HepG2 (cell line): ENCODE data around the gene ABCG4. TPM values are rescaled to one million over a fixed set of nuclear protein-coding genes. Genes with fewer than 3 reads are reported as not detected.

Experiments
- ATAC-seq: fragments of 200-7000 bp; cut with Tn5 transposase; 3 replicates; pipeline ENCODE4 v1.9.1; 2020; ENCODE audit warnings: mild to moderate bottlenecking, moderate library complexity
- BruUV-seq: library from RNA; stranded (reverse); fragments of 400-500 nt; replicated peaks from 2 replicates; lab custom pipeline; 2021; lab: Mats Ljungman, UMichigan
- CTCF ChIA-PET: fragments of 300-600 bp; formaldehyde crosslinking; extraction: SDS; loops from one replicate; lab custom pipeline; 2021; ENCODE audit warnings: low total read pairs, inconsistent platforms, low intra/inter-chr PET ratio; lab: Yijun Ruan, JAX
- POLR2A ChIA-PET: fragments of 350-600 bp; sonication (Branson Sonifier 250); formaldehyde crosslinking; loops from one replicate; lab custom pipeline; 2020; ENCODE audit warnings: antibody characterized with exemption, inconsistent platforms; lab: Yijun Ruan, JAX
- DNase-seq: peaks from one replicate; pipeline ENCODE4 v3.0.0-alpha.2; 2015; ENCODE audit warnings: low spot score
- FAIRE-seq: peaks from 3 replicates; lab custom pipeline; 2011; peaks lifted over from hg19 to GRCh38; lab: Jason Lieb, UNC
- H2AFZ ChIP-seq: one replicate; pipeline ENCODE4 v1.6.1; 2011; ENCODE audit warnings: low read length, inconsistent platforms
- H3K27ac ChIP-seq: fragments of 300-600 bp; 3 replicates; pipeline ENCODE4 v1.8.0; 2011; ENCODE audit warnings: mixed run types, mild to moderate bottlenecking, mixed read lengths, low read length, inconsistent platforms; ENCODE audit not compliant: insufficient read depth; ENCODE audit errors: extremely low read length
- H3K27me3 ChIP-seq, 2 experiments: fragments of 200-600 bp in 1 of 2; 2 replicates in 1 of 2; 3 replicates in 1 of 2; pipeline versions ENCODE4 v1.6.0 to v1.8.0; 2011; ENCODE audit warnings: low read length in 2 of 2, mild to moderate bottlenecking in 2 of 2, moderate library complexity in 2 of 2, inconsistent platforms in 1 of 2; ENCODE audit not compliant: insufficient read depth in 2 of 2, control insufficient read depth in 1 of 2
- H3K36me3 ChIP-seq, 2 experiments: fragments of 200-600 bp in 1 of 2; replicated peaks in 1 of 2; 2 replicates in 1 of 2; 3 replicates in 1 of 2; pipeline versions ENCODE4 v1.5.1 to v1.8.0; 2011; ENCODE audit warnings: low read length in 2 of 2, inconsistent platforms in 1 of 2; ENCODE audit not compliant: insufficient read depth in 2 of 2, control insufficient read depth in 1 of 2
- H3K4me1 ChIP-seq: 2 replicates; pipeline ENCODE4 v1.5.1; 2012; ENCODE audit warnings: low read length, inconsistent platforms; ENCODE audit not compliant: insufficient read depth
- H3K4me2 ChIP-seq: 2 replicates; pipeline ENCODE4 v1.6.0; 2011; ENCODE audit warnings: low read depth, low read length, inconsistent platforms
- H3K4me3 ChIP-seq, 3 experiments: fragments of 200-600 bp in 1 of 3; sonication (generic), shearing (Covaris generic) in 1 of 3; replicated peaks in 1 of 3; 2 replicates each; pipeline ENCODE4 v1.5.1; 2011 to 2016; ENCODE audit warnings: low read length in 3 of 3, inconsistent platforms in 2 of 3, low read depth in 2 of 3, mild to moderate bottlenecking in 2 of 3, control low read depth in 1 of 3, mixed read lengths in 1 of 3; ENCODE audit not compliant: insufficient read depth in 1 of 3
- H3K79me2 ChIP-seq: one replicate; pipeline ENCODE4 v1.6.1; 2011; ENCODE audit warnings: low read length, inconsistent platforms; ENCODE audit not compliant: insufficient read depth
- H3K9ac ChIP-seq: 2 replicates; pipeline ENCODE4 v1.6.0; 2011; ENCODE audit warnings: mild to moderate bottlenecking, low read depth, low read length, inconsistent platforms; ENCODE audit not compliant: insufficient read depth
- H3K9me3 ChIP-seq: 2 replicates; pipeline ENCODE4 v1.5.1; 2012; ENCODE audit warnings: mild to moderate bottlenecking, low read length
- H4K20me1 ChIP-seq: 2 replicates; pipeline ENCODE4 v1.6.0; 2011; ENCODE audit warnings: inconsistent platforms, mild to moderate bottlenecking, low read length, moderate library complexity; ENCODE audit not compliant: insufficient read depth
- HNRNPLL ChIP-seq: fragments of 200-400 bp; formaldehyde crosslinking; IDR thresholded peaks from 2 replicates; pipeline ENCODE4 v1.6.1; 2017; ENCODE audit warnings: mild to moderate bottlenecking, low read depth, low read length; ENCODE audit not compliant: poor library complexity, severe bottlenecking
- KAT7 ChIP-seq: IDR thresholded peaks from 2 replicates; pipeline ENCODE4 v1.6.1; 2018; ENCODE audit warnings: borderline replicate concordance, missing compliant biosample characterization
- ZNF768 ChIP-seq: sonication (generic); formaldehyde crosslinking; IDR thresholded peaks from 2 replicates; pipeline ENCODE4 v1.4.0; 2020; ENCODE audit warnings: missing genetic modification reagents
- WGBS: methylation state at CpG from one replicate; pipeline ENCODE4 v1.1.6; 2017; ENCODE audit warnings: low lambda C conversion rate; 5-methylcytosine and 5-hydroxymethylcytosine counted together
- in situ Hi-C: cut with HindIII; loops from 2 replicates; pipeline ENCODE4 v1.10.0; 2017; ENCODE audit warnings: low pct_unique_long_range_greater_than_20kb; ENCODE audit not compliant: extremely low pct_ligation_motif_present
- intact Hi-C: fragments of 100-400 bp; cut with micrococcal nuclease; formaldehyde crosslinking; loops from one replicate; pipeline ENCODE4 v1.10.0; 2022; ENCODE audit not compliant: unreplicated experiment
- polyA plus RNA-seq, 8 experiments: library from polyadenylated mRNA; depleted of rRNA in 3 of 8; stranded (reverse) in 7 of 8; unstranded in 1 of 8; fragments of >200 nt; fragmentation: Illumina TruSeq in 4 of 8; extraction: Trizol in 4 of 8; gene quantifications; 2 replicates each; pipeline versions ENCODE4 v1.2.1 to v1.2.3, GENCODE V29; 2011 to 2016; ENCODE audit warnings: low read depth in 4 of 8, missing spikeins in 1 of 8, mixed read lengths in 1 of 8; ENCODE audit not compliant: insufficient read depth in 1 of 8
- total RNA-seq, 5 experiments: library from RNA; depleted of rRNA; stranded (reverse); fragments of >200 nt; fragmentation: Illumina TruSeq; extraction: Trizol; gene quantifications; 2 replicates each; pipeline ENCODE4 v1.2.3, GENCODE V29; 2016; ENCODE audit warnings: low read depth in 1 of 5

The ABCG4 gene
- total and polyA plus RNA-seq, 2 of the 13 experiments (the other 11 are each of a cell fraction or from before 2014, with no cell fraction given) = not detected

- H3K79me2 ChIP-seq = no peaks in the 10 kb centered on the region
- in situ Hi-C loops = no loop called here
- no peak overlapping the region for H3K4me2 ChIP-seq
- H3K36me3 ChIP-seq = no peaks in the 10 kb centered on the region
- H4K20me1 ChIP-seq = no peaks in the 10 kb centered on the region
- DNase-seq = no peak
- H3K27me3 ChIP-seq = peaks cover 20 to 72% of the 10 kb centered on the region in 2 experiments
- H3K4me3 ChIP-seq = no peak overlapping the region
- BruUV-seq = no TSS peak
- H3K4me1 ChIP-seq = peaks cover 9% of the 10 kb centered on the region; the same call in 1 of the 2 replicates
- TF ChIP-seq KAT7 (CRISPR knock-in tag) = no peak
- peak; percentile 82; the same call in 1 of the 2 replicates for TF ChIP-seq ZNF768 (CRISPR knock-in tag)
- 26% methylated on average over 9 of the region's 9 CpGs for WGBS
- ChIA-PET CTCF (no interaction called here), POLR2A (interaction anchor here (0.8 to 1.6 kb wide), 2 partner anchors 14 to 16 kb away, joined by 3 to 4 read pairs; partner anchors contain the start of gene NLRX1)
- peak; percentile 20; the same call in 2 of the 3 replicates for ATAC-seq
- no peak overlapping the region for H3K9ac ChIP-seq
- intact Hi-C loops = no loop called here
- H3K9me3 ChIP-seq = no peaks in the 10 kb centered on the region
- H2AFZ ChIP-seq = no peak overlapping the region
- FAIRE-seq = no peak
- H3K27ac ChIP-seq = no peak overlapping the region
Observed at GRCh38 chr11:119153049-119153818, 4.4 kb downstream of the ABCG4 start.

- intact Hi-C loops (no loop called here), in situ Hi-C loops (no loop called here)
- Histone ChIP-seq H3K27ac (no peak overlapping the region), H3K79me2 (no peaks in the 10 kb centered on the region), H3K4me3 (no peak overlapping the region), H3K27me3 (peaks cover 15 to 70% of the 10 kb centered on the region in 2 experiments; a peak in 4 of 5 replicates), H2AFZ (no peak overlapping the region), H4K20me1 (no peaks in the 10 kb centered on the region), H3K9me3 (no peaks in the 10 kb centered on the region), H3K9ac (no peak overlapping the region), H3K4me1 (0 out of 2 replicates have a peak, but pooled peaks cover 4% of the 10 kb centered on the region), H3K4me2 (no peak overlapping the region), H3K36me3 (no peaks in the 10 kb centered on the region)
- ATAC-seq = no peak
- ChIA-PET CTCF (no interaction called here), POLR2A (interaction anchor here (1.6 kb wide), 1 partner anchor 15 kb away, joined by 4 read pairs; the partner anchor contains the start of gene NLRX1)
- no TSS peak for BruUV-seq
- 60% methylated on average over 6 of the region's 6 CpGs for WGBS
- no peak for TF ChIP-seq HNRNPLL
- no peak for DNase-seq
- FAIRE-seq = no peak
Observed at GRCh38 chr11:119154178-119154577, 5.3 kb downstream of the ABCG4 start.
